WI38 (cell line): ENCODE results near the gene OVCH1.

ENCODE experiments used
- H3K4me3 ChIP-seq: 2 replicates; pipeline ENCODE4 v1.5.1; 2011; ENCODE audit warnings: low read depth, mild to moderate bottlenecking, control low read depth, low read length
- TF ChIP-seq, protein P1 (sequence below): IDR thresholded peaks from 2 replicates; pipeline ENCODE4 v1.5.1; 2012; ENCODE audit warnings: low read depth, mild to moderate bottlenecking, control low read depth, low read length

The OVCH1 gene, protein sequence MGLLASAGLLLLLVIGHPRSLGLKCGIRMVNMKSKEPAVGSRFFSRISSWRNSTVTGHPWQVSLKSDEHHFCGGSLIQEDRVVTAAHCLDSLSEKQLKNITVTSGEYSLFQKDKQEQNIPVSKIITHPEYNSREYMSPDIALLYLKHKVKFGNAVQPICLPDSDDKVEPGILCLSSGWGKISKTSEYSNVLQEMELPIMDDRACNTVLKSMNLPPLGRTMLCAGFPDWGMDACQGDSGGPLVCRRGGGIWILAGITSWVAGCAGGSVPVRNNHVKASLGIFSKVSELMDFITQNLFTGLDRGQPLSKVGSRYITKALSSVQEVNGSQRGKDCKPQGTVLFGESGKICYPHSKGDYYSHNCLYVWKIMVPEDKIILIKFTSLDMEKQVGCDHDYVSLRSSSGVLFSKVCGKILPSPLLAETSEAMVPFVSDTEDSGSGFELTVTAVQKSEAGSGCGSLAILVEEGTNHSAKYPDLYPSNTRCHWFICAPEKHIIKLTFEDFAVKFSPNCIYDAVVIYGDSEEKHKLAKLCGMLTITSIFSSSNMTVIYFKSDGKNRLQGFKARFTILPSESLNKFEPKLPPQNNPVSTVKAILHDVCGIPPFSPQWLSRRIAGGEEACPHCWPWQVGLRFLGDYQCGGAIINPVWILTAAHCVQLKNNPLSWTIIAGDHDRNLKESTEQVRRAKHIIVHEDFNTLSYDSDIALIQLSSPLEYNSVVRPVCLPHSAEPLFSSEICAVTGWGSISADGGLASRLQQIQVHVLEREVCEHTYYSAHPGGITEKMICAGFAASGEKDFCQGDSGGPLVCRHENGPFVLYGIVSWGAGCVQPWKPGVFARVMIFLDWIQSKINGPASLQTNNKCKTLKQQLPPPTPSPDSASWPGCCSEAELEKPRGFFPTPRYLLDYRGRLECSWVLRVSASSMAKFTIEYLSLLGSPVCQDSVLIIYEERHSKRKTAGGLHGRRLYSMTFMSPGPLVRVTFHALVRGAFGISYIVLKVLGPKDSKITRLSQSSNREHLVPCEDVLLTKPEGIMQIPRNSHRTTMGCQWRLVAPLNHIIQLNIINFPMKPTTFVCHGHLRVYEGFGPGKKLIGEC

DNA sequence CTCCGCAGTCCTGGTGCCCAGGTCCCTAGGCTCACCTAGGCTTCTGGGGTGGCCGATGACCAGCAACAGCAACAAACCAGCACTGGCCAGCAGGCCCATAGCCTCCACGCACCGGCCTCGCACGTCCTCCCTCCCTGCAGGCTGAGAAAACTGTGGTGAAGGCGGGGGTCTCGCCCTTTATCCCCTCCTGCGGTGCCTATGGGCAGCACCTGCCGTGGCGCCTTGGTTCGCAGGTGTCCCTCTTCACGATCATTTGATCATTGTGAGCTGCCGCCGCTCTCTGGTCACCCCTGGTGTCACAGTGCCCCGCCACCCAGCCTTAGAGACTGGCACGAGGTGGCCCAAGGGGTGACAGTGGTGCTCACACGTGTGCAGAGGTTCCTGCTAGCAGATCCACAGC lies at the start of gene OVCH1:
Gene OVCH1, minus strand, starts transcription at position 99 of the 400 bp plus-strand sequence. Its CDS starts 0 bp downstream, at position 99.
- H3K4me3 ChIP-seq, result no peak within 1 kb of the TSS
- TF ChIP-seq, protein P1, sequence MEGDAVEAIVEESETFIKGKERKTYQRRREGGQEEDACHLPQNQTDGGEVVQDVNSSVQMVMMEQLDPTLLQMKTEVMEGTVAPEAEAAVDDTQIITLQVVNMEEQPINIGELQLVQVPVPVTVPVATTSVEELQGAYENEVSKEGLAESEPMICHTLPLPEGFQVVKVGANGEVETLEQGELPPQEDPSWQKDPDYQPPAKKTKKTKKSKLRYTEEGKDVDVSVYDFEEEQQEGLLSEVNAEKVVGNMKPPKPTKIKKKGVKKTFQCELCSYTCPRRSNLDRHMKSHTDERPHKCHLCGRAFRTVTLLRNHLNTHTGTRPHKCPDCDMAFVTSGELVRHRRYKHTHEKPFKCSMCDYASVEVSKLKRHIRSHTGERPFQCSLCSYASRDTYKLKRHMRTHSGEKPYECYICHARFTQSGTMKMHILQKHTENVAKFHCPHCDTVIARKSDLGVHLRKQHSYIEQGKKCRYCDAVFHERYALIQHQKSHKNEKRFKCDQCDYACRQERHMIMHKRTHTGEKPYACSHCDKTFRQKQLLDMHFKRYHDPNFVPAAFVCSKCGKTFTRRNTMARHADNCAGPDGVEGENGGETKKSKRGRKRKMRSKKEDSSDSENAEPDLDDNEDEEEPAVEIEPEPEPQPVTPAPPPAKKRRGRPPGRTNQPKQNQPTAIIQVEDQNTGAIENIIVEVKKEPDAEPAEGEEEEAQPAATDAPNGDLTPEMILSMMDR, result no peak

DNA sequence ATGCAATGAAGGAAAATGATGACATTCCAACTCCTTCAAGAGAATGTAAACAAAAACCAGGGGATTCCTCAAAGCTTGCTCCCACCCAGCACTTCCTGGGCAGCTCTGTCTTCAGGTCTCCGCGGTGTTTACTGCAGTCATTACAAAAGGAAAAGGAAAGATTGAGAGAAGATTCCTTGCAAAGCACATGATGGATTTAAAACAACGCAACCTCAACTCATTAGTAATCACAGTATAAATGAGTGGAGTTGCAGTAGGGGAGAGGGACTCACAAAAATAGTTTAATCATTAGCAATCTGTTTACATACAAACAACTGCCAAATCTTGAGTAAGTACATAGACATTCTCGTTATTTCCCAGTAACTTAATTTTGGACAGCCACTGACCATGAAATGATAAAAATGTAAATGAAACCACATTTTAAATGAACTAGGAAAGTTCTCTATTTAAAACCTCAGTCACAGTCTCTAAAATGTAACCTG lies 49.7 kb upstream of the OVCH1 start:
- H3K4me3 ChIP-seq, result no peak overlapping the region
- TF ChIP-seq, protein P1, result no peak

DNA sequence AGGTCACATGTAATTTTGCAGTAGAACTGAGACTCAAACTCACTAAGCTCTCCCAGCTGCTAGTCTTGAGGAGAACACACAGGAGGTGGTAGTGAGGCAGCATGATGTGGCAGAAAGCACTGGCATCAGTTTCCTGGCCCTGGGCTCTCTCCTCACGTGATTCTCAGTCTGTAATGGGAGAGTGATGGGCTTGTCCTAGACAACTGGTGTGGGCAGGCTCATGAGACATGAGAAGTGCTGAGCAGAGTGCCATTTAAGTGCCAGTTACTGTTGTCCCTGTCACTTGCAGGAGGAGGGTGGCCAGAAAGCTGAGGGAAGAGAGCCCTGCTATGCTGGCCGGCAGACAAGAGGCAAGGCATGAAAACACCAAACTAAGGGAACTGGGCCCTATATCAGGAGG lies 48.5 kb upstream of the OVCH1 start:
- H3K4me3 ChIP-seq, result no peak overlapping the region
- TF ChIP-seq, protein P1, result no peak

DNA sequence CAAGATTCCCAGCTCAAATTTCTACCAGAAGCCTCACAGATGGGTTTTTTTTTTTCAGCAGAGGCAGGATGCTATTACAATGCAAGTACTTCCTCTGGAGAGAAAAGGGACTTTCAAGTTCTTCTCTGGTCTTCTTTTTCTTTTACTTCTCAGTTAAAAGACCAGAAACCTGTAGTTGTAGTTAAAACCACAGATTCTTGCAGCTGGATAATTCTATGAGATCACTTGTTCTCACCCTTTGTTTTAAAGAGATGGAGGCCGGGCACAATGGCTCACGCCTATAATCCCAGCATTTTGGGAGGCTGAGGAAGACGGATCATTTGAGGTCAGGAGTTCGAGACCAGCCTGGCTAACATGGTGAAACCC lies 47.6 kb upstream of the OVCH1 start:
- TF ChIP-seq, protein P1, result no peak
- no peak overlapping the region for H3K4me3 ChIP-seq

DNA sequence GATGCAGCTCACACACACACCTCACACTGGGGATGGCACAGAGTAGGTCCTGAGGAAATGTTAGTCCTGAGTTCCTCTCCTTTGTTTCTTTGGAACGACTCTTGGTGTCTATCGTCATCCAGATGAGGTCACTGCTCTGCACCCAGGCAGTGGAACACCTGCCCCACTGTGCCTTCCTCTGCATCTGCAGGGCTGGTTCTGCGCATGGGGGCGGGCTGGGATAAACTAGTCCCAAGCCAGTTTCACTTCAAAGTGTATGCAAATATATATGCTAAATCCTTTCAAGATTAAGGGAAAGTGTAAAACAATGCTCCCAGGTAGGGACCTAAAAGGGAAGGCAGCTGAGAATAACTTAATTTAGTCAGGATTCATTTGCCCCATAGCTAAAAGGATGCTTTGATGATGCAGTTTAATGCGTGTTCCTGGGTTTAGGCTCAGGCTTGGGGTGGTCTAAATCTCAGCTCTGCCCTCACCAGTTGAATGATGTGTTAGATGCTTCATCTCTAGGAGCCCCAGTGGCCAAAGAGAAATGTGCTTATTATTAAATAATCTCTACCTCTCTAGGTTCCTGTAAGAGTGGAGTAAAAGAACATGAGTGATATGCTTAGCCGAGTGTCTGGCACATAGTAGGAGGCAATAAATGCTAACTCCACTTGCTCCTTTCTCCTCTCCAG lies 47.1 kb upstream of the OVCH1 start:
- TF ChIP-seq, protein P1, result no peak
- H3K4me3 ChIP-seq, result no peak overlapping the region

DNA sequence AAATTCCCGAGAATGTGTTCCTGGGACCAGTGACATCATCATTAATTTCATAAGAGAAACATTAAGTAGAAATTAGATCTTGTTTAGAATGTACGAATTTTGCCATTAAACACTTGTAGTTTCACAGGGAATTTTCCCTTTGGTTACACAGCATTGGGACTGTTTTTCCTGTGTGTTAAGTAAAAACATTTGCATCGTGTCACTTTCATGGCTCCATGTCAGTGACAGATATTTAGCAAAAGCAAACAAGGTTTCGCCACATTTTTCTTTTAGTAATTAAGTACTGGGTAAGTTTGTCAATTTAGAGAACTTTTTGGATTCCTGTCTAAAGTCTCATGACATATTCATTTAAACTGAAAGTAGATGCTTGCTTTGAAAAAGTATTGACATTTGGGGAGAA lies 45.5 kb upstream of the OVCH1 start:
- TF ChIP-seq, protein P1, result no peak
- H3K4me3 ChIP-seq, result no peak overlapping the region
